GM18508 (cell line): ENCODE data around the gene CLRN1.
A peak's percentile ranks its signal among the peaks of the same experiment; 100 is the strongest.

Experiments used
- ATAC-seq: cut with Tn5 transposase; IDR thresholded peaks from one replicate; pipeline ENCODE4 v1.9.1; 2021; ENCODE audit warnings: moderate number of reproducible peaks; ENCODE audit not compliant: insufficient read depth, unreplicated experiment

Gene CLRN1

DNA sequence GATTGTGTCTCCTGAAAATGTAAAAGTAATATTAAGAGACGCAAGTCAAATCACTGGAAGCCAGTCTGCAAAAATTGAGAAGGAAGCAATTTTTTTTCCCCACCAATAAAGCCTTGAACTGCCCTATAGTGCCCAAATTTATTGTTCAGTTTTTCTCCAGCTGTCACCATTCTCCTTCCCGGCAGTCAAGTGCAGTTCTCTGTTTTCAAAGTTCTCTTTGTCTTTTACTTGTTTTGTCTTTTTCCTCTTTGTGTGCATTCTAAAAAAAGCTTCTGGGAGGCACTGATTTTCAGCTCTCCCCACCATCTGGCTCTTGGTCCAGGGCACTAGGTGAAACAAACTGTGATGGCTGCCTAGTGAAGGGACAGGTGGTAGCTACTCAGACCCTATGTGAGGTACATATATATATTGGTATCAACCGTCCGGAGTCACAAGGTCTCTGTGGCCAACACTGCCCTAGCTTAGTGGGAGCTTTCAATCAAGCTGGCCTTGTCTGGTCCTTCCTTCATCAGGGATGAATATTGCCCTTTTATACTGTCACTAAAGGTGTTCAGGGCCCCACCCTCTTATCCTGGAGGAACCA is 6.1 kb upstream of the CLRN1 start:
- no peak for ATAC-seq

DNA sequence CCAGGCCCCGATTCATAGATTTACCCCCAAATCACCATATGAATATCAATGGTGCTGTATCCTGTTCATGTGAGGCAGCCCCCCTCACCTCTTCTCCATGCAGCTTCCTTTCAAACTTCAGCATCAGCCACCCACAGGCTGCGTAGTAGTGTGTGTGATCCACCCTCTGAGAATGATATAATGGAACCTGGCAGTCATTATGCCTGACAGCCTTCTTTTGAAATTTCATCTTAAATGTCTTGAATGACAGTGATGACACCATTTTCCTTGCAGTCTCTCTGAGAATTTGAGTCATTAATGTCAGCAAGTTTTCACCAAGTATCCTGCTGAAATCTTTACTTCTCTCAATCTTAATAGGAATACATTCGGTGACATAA is 3.5 kb upstream of the CLRN1 start:
- no peak for ATAC-seq

DNA sequence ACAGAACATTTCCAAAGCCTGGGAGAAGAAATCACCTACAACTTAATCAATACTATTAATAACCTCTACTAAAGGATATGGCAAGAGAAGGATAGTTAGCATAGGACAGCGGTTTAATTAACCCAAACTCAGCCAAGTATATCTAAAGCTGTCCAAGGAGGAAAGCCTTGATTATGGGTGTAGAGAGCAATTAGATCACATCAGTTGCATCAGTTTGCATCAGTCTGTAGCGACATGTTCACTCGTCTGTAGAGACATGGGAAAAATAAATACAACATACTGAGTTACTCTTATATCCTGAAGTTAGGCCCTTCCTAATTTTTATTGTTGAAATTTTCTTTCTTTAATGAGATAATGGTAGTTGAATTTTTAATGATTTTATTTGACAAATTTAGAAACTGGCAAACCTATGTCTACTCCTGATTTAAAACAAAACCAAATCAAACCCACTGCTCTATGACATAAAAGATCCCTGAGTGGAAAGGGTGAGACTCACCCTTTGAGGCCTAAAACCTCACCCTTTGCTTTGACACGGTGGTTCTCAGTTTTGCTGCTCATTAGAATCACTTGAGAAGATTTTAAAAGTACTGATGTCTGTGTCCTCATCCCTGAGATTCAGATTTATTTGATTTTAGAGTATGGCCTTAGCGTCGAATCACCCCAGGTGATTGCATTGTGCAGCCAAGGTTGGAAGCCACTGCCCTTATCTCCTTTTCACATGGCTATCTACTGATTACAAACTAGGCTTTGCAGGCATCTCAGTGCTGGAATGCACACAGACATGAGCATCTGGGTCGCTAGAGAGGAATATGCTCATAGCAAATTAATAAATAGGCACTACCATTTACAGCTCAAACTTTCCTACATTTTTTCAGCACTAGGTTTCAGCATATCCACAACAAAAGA is 2.8 kb upstream of the CLRN1 start:
- no peak for ATAC-seq

DNA sequence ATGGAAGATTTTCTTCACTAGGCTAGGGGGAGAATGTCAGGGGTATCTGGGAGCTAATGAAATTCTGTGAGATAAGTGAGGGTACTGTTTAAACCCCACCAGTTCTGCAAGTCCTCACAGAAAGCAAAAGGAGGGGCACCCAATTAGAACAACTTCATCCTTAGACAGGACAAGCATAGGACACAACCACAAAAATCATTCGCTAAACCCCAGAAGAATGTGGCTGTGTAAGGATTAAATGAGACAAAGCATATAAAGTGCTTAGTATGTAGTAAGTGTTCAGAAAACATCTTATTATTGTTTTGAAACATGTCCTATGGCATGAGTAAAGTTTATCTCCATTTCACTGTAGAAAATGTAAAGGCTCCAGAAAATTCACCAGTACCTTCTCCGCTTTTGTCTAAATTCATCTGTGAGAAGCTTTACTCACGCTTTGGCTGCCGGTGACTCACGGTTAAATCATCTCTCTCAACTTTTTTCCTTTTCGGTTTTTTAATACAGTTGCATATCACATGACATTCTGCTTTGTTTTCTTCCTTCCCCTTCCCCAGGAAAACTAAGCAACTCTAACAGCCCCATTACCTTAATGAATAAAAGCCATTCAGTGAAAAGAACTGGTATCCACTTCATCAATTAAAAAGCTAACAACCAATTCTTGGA is 1.7 kb downstream of the CLRN1 start:
- ATAC-seq = no peak

DNA sequence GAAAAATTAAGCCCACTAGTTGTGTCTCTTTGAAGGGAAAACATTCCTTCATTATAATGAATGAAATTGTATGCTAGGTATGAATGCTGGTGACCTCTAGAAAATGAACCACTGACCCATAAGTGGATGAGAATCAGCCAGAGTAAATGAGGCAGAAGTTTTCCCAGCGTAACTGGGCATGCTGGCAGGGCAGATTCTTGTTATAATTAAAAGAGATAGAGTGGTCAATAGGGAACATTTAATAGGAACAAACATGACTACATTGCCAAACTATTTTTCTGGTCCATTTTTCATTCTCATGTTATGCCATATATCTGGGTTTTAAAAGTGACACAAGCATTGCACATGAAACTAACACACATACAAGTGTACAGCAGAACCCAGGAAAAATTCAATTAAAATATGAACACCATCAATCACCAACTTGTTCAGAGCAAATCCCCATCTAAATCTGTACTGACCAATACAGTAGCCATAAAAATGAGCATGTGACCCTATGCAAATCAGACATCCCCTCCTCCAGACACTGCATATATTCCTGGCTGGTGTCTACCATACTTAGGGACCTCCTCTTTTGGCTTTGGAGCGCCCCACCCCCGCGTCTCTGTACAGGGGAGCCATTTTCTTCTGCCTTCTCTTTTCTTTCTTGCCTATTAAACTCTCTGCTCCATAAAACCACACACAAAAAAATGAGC is 4.0 kb downstream of the CLRN1 start:
- no peak for ATAC-seq

DNA sequence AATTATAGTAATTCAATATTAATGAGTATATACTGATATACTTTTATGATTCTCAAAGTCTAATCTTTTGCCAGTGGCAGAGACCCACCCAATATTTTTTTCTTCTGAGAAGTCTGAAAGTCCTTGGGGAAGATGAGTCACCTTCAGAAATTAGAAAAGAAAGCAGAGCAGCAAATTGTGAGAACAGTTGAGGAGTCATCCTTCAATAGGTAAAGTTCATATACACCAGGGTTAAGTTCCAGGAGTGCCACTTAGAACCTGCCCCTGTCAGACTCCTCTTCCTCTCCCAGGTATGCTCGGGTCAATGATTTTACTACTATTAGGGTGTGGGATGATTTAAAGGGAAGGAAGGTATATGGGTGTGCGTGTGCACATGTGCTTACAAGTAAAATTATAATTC is 7.1 kb downstream of the CLRN1 start:
- ATAC-seq = no peak

DNA sequence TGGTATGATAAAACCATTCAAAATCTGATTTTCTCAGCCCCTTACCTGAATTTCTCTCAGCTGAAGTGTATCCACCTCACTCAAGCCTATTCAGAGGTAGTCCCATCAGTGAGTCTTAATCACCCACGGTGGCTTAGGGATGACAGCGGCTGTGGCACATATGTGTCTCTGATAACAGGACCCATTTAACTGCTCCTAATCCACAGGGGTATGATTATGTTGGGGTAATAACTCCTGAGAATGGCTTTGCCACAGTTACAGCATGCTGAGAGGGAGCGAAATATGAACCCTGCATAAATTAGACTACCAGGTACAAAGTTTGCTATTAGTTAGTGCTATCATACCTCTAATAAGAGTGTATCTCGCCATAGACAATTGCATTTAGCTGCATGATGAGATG is 10.6 kb downstream of the CLRN1 start:
- no peak for ATAC-seq

DNA sequence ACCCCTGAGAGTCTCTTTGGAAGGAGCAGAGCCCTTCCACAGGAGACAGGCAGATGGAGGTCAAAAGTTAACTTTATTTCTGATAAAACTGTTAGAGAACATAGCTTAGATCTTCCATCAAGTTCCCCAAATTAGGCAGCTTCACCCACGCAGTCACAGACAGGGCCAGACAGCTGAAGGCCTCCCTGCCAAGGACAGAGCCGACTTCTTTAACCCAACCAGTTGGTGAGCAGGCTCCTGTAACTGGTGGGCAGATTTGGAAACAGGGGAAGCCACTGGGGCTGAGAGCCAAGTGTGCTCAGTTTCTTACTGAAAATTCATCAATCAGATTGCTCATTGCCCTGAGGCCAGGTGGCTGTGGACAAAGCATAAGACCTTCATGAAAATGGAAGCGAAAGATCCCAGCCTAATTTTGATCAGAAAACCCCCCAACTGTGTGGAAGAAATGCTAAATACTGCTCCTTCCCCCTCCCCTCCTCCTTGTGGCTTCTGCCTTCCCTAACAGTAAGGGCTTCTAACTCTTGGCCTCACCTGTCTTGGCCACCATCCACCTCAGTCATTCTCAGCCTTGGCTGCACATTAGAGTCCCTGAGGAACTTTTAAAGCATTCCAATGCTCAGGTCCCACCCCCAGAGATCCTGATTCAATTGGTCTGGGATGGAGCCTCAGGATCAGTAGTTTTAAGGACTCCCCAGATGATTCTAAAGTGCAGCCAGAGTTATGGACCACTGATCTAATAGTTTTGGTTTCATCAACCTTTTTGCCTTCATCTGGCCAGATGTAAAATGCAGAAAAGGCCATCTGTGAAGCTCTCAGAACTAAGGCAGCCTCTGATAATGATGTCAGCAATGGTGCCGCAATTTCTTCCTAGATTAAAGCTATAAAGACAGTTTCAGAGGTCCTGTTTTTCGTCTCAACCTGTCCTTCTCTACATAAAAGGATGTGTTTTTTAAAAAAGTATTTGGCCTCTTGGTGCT is 11.5 kb downstream of the CLRN1 start:
- ATAC-seq = no peak

DNA sequence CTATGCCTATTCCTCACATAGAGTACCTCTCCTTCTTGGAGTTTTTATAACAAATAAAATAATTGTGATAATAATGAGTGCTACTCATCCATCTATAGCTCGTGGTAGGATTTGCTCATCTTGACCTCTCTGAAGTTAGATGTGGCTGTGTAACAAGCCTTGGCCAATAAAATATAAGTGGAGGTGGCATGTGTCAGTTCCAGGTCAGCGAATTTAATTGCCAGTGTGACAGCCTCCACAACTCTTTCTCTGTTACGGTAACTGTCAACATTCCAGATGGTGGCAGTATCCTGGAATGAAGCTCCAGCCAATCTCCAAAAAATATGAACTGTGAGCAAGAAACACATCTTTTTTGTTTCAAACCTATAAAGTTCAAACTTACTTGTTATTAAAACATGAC is 13.8 kb downstream of the CLRN1 start:
- ATAC-seq = no peak

DNA sequence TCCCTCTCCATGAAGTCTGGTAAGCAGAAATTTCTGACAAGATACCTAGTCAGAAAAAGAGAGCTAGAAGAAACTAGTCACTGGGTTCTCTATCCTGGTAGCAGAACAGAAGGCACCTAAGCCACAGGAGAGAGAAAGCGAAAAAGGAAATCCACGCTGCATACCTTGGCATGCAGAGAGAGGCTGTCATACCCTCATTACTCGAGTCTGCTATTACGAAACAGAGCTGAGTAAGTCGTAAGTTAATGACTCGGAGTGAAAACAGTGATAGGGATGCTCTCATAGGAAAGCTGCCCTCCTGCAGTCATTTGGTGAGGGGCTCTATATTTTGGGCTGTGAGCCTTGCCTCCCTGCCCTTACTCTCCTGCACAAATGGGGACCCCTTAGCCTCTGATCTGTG is 16.2 kb downstream of the CLRN1 start:
- no peak for ATAC-seq

DNA sequence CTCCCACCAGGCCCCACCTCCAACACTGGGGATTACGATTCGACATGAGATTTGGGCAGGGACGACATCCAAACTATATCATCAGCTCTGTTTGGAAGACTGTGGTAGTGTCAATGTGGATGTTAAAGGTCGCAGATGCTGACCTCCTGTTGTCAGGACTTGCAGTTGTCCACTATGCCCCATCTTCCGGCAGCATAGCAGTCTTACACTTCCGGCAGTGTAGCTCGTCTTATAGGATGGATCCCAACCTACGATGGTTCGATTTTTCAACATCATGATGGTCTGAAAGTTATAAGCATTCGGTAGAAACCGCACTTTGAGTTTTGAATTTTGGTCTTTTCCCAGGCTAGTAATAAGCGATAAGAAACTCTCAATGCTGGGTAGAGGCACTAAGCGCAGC is 20.6 kb downstream of the CLRN1 start:
- ATAC-seq = no peak

DNA sequence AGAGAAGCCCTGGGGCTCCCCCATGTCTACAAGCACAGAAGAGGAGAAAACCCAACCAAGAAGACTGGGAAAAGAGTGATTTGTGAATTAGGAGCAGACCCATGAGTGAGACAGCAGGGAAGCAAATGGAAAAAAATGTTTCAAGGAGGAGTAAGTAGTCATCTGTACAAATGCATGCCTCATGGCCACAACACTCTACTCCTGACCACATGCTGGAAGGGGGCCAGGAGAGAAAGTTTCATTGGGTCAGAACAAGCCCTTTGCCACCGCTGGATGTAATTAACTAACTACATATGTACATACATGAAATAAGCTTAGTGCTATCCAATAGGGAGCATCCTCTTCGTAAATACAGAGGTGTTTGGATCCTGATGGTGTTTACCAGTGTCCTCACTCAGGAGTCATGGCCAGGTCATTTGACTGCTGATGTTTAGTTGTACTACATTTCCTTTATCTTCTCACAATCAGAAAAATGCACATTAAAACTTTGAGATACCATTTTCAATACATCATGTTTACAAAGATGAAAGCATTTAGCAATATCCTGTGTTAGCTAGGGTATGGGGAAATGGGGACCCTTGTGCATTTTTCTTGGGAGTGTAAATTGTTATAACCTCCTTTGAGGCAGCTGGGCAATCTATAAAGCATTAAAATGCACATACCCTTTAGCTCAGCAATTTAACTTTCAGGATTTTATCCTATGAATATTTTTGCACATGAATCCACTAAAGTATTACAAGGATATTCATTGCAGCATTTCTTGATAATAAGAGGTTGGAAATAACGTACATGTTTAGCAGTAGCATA is 27.1 kb downstream of the CLRN1 start:
- ATAC-seq = no peak

DNA sequence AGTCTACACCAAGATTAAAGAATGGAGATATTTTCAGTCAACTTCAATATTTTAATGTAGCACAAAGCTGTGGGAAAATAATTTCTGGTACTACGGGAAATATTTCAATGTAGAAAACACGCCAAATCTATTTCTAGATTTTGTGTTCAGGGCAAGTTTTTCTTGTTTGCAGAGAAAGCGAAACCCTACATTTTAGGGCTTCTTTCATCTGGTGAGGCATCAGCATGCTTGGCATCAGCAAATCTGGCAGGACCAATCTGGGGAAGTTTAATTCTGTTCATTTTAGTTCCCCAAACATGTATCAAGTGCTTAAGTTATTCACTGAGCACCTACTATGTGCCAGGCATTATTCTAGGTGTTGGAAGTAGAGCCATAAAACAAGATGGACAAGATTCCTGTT is 30.3 kb downstream of the CLRN1 start:
- no peak for ATAC-seq

DNA sequence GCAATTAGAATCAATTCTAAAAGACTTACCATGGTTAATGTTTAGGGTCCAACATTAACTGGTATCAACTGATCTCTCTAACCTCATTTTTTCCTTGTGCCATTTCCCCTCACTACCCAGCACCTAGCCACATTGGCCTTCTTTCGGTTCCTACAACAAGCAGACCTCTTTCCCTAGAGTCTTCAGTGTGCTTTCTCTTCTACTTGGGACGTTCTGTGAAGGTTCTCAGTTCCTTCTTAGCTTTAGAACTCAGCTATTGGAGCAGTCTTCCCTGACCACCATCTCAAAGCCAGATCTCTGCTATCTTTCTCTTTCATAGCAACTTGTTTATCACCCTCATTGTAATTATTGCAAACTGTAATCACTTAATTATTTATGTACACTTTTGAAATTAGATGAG is 35.8 kb downstream of the CLRN1 start:
- peak; percentile 76 for ATAC-seq

DNA sequence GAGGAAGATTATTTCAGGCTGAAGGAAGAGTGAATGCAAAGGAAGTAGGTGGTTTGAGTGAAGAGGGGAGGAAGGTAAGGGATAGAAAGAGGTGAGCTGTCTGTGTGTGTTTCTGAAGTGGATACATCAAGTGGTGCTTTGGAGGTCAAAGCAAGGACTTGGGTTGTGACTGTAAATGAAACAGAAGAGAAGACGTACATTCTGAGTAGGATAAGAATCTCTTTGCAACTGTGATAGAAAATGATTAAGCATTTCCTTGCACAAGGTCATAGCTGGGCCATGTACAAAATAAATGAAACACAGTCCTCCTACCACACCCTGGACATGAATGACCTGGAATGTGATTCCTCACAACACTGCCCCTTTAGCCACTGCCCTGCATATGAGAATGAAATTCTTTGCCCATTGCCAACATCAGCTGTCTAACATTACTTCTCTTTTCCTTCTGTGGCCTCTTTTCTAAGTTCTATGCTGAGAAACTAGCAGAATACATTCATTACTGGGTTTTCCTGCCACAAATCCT is 39.0 kb downstream of the CLRN1 start:
- no peak for ATAC-seq

DNA sequence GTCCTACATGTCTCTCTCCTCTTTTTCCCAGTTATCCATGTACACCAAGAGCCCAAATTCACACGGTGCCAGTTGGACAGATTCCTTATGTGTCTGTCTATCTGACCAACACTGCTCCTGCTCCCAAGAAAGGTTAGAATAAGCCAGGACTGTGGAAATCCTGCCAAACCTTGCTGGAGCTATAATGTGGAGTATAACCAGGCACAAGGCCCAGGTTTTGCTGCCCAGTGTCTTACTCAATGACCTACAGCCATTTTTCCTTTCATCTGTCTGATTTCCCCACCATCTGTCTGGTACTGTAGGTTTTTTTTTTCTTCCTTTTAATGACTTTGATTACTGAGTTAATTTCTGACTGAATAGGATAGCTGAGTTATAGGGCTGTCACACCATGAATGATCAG is 40.8 kb downstream of the CLRN1 start:
- ATAC-seq = no peak

DNA sequence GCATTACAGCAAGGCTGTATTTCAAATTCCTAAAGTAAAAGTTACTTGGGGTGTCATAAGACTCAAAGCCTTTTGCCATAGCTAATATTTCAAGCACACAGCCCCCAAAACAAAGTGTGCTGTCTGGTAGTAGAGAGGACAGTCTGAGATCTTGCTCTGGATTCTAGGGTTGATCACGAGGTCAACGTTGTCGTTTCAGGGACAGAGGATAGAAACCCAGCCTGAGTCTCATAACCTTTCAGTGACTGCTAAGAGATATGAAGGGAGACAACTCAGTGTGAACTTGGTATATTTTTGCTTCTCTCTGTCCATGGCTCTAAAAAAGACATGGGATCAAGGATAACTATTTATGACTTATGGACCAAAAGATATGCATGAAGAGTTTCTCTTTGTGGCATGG is 41.7 kb downstream of the CLRN1 start:
- no peak for ATAC-seq

DNA sequence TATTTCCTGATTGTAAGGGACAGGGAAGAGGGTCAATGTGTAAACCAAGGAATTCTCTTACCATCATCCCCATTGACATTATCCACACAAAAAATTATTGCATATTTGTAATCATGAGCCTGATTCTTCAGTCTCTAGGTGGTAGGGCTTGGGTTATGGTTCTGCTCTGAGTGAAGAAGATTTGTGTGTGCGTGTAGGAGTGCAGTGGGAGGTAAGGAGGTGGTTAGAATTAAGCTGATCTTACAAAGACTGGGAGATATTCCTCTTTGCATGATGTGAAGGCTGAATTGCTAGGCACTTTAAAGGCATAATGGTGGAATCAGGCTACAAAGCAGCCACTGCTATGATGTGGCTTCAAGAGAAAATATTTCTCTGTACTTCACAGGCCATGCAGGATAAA is 44.3 kb downstream of the CLRN1 start:
- ATAC-seq = no peak

DNA sequence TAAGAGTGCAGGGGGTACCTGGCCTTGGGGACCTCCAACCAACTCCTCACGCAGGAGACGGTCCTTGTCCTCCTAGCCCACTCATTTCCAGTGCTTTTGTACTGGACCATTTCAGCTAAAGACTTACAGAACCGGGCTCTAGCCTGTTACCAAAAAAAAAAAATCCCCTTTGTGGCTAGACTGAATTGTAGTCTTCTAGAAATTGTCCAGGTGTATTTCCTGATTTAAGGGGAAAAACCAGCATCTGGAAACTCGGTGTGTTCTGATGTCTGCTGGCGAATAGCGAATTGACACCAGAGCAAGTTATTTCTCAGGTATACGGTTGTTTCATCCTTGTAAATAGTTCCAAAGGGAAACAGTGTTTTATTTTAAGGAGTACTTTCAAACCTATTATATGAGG is 46.2 kb downstream of the CLRN1 start:
- no peak for ATAC-seq
